Activated CD4-positive, alpha-beta T cell treated with anti-CD3 and anti-CD28 coated beads, Interleukin-2, amount 50 U/mL, for 1 hour (primary cell): ENCODE data around the gene HES1.
"Not testable (repeated sequence)": the region's sequence is repeated elsewhere in the genome, so short reads cannot be mapped to it uniquely, and the experiment has no call there.

Experiments
- DNase-seq: peaks from one replicate; pipeline ENCODE4 v3.0.0-alpha.2; 2020

HES1 gene

DNA sequence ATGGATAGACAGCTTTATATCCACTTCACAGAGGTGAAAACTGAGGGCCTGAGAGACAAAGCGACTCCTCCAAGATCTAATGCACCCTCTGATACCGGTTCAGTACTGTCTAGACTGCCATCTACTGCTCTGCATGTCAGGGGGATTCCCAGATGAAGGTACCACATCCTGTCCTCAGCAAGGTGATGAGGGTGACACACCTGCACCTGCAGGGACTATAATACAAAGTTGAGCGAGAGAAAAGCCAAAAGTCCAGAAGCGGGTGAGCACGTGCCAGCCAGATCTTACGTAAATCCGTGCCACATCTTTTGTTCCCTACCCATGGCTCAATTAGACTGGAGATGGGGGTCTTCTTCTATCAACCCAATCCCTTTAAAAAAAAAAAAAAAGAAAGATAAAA lies 32.4 kb upstream of the HES1 start:
- DNase-seq = peak; percentile 33

DNA sequence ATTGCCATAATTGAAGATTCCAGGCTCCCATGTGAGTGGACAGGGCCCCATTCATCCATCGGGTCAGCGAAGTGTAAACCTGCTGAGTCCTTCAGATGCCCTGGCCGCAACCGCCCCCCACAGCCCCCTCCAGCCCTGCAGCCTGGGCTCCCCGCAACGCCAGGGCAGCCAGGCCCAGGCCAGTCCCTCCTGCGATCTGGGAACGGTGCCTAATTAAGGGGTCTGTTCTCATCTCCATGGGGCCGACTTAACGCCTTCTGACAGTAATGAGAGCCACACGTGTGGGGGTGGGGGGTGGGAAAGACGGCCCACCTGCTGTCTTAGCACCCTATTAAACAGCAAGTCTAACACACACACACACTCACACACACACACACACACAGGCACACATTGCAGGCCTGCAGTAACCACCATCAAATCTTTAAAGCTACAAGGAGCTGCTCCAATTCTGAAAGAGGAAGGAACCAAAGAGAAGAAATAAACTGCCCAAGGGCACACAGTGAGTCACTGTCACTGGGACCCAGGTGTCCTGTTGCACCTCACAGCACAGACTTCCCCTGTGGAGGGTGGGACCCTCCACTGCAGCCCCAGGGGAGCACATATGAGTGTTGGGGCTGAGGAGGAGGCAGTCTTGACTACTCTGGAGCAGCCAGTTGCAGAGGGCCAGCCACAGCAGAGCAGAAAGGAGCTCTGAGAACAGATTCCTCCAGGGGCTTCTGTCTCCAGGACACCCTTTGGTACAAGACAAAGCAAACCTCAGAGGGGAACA lies 31.8 kb upstream of the HES1 start:
- no peak for DNase-seq

DNA sequence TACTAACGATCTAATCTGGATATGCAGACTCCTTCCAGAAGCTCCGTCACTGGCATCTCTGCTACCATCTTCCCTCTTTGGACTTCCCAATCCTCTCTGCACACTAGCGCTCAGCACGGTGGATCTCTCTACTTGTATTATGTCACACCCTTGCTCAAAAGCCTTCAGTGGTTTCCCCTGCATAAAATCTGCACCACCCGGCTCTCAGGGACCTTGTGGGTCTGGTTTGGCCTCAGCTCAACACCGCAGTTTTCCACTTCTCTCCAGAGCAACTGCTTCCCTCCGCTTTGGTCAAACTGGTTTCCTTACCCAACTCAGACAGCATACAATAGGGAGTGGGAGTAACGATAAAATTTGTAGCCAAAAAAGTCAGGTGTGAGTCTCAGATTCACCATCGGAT lies 30.7 kb upstream of the HES1 start:
- DNase-seq = no peak

DNA sequence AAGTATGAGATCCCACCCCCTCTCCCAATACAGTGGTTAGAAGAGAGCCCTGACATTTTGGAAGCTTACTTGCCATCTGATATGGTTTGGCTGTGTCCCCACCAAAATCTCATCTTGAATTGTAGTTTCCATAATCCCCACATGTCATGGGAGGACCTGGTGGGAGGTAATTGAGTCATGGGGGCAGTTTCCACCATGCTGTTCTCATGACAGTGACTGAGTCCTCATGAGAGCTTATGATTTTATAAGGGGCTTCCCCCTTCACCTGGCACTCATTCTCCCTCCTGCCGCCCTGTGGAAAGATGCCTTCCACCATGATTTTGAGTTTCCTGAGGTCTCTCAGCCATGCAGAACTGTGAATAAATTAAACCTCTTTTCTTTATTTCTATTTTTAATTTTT lies 28.8 kb upstream of the HES1 start:
- DNase-seq = no peak

DNA sequence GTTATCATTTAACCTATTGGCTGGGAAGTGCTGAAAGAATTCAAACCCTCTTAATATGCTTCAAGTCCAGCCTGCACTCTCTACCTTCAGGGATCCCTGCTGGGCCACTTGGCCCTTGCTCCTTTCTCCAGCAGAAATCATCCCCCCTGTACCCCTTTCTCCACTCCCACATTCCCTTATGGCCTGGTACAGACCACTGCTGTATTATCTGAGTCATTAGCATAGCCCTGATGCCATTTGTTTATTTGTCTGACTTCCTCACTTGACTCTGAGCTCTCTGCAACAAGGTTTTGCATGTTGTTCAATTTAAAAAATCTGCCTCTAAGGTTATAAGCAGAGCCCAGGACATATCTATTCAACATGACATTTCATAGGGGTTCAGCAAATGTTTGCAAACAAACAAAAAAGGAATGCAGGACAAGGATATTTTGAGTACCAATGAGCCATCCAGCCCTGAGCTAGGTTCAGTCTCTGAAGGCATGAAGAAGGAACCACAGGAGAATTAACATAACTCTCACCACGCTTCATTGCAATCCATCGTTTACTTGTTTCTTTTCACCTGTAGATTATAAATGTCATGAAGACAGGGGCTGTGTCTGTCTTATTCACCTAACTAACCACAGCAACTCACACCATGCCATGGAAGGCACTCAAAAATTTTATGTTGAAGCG lies 26.6 kb upstream of the HES1 start:
- DNase-seq = no peak

DNA sequence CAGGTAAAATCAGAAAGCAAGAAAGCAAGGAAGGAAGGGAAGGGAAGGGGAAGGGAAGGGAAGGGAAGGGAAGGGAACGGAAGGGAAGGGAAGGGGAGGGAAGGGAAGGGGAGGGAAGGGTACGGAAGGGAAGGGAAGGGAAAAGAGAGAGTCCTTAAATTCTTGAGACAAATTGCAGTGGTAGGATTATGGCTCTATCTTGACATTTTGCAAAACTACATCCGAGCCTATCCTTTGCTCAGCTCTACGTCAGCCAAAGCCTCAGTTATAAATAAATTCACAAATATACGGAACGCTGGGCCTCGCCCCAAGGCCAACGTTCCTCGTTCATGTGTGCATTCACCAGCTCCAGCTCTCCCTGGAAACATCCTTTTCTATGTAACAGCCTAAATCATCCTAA lies 25.5 kb upstream of the HES1 start:
- DNase-seq = no peak

DNA sequence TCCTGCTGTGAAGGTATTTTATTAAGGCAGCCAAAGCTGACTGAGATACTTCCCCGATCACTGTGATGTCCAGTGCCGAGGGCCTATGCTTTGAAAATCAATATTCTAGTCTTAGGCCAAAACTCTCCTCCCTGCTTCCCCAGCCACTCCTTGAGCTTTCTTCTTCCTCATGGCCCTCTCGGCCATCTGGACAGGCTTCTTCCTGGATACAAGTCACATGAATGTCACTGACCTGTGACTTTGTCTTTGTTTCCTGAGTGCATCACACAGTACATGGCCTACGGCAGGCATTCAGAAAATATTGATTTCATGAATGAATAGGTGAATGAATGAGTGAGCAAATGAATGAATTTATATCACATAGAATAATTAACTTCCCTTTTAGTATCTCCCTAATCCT lies 24.6 kb upstream of the HES1 start:
- no peak for DNase-seq

DNA sequence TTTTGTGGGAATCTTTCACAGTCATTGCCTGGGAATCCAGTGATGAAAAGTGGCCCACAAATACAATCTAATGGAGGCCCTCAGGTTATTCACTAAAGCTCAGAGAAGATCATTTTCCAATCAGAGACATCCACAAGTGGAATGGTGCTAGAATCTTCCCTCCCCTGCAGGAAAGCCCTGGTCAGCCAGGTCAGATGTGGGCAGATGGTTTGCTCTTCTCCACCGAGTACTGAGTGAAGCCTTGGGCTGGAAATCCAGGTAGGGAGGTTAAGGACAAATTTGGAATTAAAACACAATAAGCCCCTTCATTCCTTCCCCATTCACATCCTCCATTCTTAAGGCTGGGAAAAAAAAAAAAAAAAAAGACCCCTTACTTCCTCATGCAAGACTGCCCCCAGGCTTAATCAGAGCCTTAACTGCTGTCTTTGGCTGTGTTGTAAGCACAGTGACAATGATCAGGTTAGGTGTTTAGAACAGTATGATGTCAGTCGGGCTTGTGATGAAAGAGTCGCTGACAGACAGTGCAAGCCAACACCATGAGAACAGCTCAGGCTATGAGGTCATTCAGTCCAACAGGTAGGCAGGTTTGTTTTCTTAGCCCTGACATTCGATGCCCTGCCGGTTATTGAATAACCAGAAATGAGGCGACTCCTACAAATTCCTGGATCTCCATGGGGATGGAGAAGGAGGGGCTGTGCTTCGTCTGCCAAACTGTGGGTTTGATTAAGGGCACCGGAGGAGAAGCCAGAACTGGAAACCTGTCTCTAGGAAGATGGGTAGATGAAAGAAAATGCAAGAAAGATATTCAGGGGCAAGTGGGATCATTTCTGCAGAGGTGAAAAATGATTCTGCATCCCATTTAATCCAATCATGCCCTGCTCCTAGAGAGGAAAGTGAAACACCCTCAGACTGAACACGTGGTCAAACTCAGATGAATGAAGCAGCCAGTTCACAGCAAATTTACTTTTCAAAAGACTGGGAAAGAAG lies 23.5 kb upstream of the HES1 start:
- no peak for DNase-seq

DNA sequence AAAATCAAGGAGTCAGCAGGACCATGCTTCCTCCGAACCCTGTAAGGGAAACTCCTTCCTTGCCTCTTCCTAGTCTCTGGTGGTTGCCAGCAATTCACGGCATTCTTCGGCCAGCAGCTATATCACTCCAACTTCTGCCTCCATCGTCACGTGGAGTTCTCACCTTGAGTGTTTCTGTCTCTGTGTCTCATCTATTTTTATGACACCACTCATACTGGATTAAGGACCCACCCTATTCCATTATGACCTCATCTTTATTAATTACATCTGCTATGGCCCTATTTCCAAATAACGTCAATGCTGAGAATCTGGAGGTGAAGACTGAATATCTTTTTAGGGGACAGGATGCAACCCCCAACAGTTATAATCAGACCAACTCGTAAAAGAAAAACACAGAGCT lies 21.8 kb upstream of the HES1 start:
- no peak for DNase-seq

DNA sequence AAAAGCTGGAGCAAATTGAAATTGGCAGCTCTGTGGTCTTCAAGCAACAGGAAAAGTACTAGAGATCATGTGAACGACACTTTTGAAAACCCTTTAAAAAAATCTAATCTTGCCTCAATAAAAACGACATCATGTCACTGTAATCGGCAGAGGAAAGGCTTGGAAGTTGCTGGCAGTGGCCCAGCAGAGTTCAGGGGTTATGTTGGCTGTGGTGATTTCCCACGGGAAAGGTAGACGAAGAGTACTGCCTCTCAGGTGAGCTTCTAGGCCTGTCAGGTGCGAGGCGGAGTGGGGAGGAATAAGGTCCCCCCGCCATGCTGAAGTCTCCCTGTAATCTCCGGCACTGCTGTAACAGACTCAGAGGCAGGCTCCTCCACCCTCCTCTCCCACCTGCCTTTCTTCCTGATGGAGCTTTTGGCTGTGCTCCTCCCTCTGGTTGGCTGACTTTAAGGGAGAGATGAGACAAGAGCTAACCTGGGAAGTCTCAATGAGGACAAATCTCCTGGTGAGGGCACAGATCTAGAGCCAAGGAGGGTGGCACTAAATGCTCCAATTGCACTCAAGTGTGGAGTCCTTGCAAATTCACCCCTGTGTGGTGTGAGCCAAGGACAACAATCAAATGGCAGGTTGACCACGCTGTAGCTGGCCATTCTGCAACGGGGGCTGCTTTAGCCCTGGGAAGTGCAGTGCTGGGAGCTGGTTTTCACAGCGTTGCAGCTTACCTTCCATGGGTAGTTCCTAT lies 18.7 kb upstream of the HES1 start:
- DNase-seq = no peak

DNA sequence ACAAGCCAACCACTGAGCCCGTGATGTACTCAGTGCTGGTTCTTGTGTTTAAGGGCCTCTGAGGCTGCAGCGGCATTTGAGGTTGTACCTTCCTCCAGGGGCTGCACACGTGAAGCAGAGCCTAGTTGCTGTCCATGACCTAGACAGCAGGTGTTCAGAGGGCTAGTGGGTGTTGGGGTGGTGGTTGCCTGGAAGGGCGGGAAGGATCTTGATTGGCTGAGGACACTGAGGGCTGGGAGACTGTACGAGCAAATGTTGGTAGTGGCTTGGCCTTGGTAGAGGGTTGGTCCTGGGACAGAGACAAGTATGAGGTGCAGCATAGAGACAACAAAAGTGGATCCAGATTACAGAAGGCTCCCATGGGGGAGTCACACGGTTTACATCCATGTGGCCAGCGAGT lies 17.0 kb upstream of the HES1 start:
- no peak for DNase-seq

DNA sequence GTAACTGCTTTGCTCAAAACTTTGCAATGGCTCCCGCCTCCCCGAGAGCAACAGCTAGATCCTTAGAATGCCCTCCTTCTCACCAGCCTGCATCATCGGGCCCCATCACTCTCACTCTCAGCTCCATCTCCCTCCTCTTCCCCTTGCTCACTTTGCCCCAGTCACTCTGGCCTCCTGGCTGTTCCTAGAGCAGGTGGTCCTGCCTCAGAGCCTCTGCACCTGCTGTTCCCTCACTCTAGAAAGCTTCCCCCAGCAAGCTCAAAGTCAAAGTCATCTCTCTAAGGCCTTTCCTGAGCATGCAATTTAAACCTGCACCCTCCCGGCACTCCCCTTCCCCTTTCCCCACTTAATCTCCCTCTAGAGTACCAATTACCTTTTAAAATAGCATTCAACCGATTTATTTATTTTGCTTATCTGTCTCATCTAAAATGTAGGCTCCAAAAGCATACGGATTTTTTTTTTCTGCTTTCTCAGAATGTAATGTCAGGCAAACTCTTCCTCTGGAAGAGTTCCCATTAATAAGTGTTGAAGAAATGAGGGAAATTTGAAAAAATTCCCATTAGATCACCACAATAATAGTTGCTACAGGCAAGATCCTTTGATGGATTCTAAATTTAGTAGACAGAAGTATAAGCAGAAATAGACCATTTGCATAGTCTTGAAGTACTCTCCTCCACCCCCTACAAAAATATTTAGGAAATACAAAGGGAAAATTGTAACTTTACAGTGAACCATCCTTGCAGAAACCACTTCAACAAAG lies 15.9 kb upstream of the HES1 start:
- no peak for DNase-seq

DNA sequence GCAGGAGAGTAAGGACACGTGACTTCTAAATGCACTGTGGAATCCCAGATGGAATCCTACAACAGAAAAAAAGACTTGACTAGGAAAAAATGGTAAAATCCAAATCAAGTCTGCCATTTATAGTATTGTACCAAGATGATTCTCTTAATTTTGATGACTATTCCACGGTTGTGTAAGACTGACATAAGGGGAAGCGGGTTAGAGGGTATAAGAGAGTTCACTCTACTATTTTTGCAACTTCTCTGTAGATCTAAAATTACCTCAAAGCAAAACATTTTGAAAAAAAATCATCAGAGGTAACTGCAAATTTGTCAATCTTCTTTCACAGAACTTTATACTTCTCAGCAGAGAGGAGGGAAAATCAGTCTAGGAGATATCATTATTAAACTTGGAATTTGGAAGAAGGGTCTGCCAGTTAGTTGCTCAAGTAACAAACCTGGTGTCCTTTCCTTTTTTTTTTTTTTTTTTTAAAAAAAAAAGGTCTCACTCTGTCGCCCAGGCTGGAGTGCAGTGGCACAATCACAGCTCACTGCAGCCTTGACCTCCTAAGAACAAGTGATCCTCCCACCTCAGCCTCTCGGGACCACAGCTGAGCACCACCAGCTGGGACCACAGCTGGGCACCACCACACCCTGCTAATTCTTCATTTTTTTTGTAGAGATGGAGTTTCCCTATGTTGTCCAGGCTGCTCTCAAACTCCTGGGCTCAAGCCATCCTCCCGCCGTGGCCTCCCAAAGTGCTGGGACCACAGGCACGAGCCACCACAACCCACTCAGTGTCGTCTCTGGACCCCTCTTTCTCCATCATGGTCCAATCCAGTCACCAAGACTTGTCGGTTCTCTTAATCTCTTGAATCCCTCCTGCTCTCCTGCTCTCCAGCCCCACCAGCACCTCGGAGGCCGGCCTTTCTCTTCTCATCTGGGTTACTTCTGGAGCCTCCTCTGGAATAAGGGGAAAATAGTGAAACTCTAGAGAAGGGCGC lies 14.9 kb upstream of the HES1 start:
- DNase-seq = no peak

DNA sequence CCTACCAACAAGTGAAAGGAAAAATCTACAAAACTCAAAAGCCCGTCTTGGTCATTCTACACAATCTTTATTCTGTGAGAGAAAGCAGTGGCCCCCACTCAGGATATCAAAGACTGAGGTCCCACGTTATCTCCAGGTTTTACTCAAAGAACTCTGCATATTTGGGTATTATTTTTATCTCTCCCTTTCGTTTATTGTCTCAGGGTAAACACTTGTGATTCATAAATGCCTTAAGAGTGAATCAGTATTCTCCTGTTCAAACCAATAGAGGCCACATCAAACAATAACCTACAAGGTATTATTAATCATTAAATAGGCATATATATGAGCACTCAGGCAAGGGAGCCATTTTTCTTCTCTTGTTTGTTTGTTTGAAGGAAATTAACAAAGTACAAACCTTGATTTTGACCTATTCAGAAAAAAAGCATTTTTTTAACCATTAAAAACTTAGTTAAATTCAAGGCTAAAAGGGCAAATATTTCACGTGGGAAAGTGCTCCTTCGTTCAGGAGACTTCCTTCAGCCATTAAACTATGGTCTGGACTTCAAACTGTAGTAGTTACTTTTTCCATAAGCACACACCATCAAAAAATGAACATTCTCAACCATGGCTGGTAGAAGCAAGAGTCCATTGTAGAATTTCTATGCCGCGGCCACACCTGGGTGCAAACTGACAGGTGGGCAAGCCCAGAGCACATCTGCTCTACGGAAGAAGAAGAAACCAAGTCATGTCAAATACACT lies 13.9 kb upstream of the HES1 start:
- DNase-seq = no peak

DNA sequence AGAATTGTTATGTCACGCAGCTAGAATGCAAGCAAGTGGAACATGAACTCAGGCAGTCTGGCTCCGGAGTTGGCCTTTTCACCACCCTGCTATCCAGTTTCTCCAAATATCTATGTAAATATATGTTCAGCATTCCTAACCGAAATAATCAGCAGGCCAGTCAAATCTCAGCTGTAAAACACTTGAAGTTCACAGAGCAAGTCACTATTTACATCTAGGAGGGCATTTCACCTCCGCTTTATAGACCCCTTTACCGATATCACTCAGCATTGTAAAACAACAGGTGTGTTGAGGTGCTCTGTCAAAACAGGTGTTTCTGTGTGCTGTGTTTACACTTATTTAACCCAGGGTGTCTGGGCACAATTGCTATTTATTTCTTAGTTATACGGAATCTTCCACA lies 12.2 kb upstream of the HES1 start:
- DNase-seq = no peak

DNA sequence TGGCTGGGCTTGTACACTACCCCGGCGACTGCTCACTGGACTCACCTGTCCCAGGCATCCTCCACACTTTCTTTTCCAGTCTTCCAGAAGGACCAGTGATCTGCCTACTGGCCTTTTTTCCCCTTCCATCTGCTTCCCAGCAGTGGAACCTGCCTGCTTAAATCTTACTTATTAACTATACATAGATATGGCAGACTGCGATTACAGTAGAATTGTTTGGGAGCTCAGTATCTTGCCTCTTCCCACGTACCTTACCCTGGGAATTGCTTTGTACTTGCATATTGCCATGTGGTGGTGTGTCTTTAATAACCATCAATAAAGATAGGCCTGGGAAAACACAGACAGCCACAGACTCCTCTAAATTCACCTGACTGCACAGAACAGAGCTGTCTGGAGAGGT lies 11.8 kb upstream of the HES1 start:
- DNase-seq = no peak

DNA sequence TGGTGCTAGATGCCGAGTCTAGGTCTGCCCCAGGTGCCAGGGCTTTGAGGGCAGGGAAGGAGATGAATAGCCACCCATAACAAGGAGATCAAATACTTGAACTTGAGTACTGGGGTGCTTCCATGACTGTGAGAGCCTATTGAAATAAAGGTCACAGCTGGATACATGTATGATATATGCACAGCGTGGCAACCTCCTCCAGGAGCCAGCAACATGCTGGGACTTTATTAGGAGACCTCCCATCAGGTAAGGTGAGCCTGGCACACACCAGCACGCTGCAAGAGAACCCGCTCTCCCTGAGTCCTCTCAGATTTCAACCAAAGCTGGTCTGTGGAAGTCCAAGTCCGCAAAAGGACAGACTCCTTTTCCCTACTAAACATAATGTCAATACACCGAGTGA lies 10.5 kb upstream of the HES1 start:
- no peak for DNase-seq

DNA sequence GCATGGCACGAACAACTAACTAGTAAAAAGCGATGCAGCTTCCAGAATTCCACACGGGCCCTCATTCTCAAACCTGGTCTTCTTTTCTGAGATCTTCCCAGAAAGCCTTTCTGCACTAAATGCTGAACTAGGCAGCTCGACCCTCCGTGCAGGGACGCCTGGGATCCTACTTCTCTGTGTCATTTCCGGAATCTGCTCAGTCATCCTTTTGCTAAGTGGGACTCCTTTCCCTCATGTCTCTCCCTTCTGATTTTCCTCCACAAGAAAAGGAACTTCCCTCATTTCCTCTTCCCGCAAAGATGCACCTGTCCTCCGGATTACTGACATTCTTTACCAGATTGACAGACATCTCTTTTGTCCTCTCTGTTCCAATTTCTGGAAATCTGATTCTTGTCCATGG lies 9.2 kb upstream of the HES1 start:
- DNase-seq = no peak

DNA sequence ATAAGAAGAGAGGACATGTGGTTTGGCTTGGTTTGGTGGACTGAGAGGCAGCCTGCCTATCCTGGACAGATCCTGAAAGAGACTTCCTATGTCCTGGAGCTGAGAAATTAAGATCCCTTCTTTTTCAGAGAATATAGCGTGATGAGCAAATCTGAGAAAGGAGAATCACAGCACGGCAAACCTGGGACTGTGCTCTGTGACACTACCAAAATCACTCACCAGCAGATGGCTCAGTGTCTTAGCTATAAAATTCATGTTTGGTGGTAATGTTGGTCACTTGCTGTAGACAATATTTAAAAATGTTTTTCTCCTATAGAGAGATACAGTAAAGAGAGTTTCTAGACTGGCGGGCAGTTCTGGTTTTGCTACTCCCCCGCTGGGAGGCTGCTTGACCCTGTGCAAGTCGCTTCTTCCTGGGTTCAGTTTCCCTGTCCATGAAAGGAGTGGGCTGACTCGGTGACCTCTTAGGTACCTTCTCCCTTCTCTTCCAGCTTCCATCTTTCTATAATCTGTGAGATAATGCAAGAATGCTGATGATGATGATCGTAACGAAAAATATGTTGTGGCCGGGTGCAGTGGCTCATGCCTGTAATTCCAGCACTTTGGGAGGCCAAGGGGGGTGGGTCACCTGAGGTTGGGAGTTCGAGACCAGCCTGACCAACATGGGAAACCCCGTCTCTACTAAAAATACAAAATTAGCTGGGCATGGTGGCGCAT lies 7.6 kb upstream of the HES1 start:
- no peak for DNase-seq

DNA sequence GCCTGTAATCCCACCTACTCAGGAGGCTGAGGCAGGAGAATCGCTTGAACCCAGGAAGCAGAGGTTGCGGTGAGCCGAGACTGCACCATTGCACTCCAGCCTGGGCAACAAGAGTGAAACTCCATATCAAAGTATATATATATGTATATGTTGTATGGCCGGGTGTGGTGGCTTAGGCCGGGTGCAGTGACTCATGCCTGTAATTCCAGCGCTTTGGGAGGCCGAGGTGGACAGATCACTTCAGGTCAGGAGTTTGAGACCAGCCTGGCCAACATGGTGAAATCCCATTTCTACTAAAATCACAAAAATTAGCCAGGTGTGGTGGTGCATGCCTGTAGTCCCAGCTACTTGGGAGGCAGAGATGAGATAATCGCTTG lies 7.0 kb upstream of the HES1 start:
- not testable (repeated sequence) for DNase-seq
